Fibroblast of the aortic adventitia (primary cell): Measurements from ENCODE around the gene PCSK4. TPM values are rescaled to one million over a fixed set of nuclear protein-coding genes. Genes with fewer than 3 reads are reported as not detected.
"Not testable (repeated sequence)": the region's sequence is repeated elsewhere in the genome, so short reads cannot be mapped to it uniquely, and the experiment has no call there.

Experiments
- DNase-seq: peaks from one replicate; pipeline ENCODE4 v3.0.0-alpha.2; 2010; ENCODE audit warnings: low read depth
- H3K4me3 ChIP-seq: 2 replicates; pipeline ENCODE4 v1.5.1; 2011; ENCODE audit warnings: low read depth, mild to moderate bottlenecking, control low read depth, low read length, moderate library complexity
- total RNA-seq: library from RNA; depleted of rRNA; stranded (reverse); fragments of >200 nt; gene quantifications from 2 replicates; pipeline ENCODE4 v1.2.3, GENCODE V29; 2012; ENCODE audit warnings: low replicate concordance
- TF ChIP-seq, protein P1 (sequence below): IDR thresholded peaks from 2 replicates; pipeline ENCODE4 v1.5.1; 2011; ENCODE audit warnings: mild to moderate bottlenecking, low read length, control low read depth, inconsistent platforms; ENCODE audit not compliant: insufficient read depth

Gene PCSK4
- total RNA-seq, 1 donor, result 2.2 TPM

DNA sequence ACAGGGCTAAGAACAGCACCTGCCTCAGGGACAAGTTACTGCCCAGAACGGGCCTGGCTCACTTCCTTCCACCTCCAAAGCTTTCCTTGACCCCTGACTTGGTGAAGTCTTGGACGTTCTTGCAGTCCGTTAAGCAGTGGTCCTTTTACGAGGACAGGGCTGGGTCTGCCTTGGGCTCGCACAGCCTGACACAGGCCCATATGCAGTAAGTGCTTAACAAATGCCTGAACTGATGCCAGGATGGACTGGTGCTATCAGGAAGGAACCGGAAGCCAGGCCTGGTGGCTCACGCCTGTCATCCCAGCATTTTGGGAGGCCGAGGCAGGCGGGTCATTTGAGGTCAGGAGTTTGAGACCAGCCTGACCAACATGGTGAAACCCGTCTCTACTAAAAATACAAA is 31.9 kb upstream of the PCSK4 start:
- no peak for DNase-seq
- TF ChIP-seq, protein P1, sequence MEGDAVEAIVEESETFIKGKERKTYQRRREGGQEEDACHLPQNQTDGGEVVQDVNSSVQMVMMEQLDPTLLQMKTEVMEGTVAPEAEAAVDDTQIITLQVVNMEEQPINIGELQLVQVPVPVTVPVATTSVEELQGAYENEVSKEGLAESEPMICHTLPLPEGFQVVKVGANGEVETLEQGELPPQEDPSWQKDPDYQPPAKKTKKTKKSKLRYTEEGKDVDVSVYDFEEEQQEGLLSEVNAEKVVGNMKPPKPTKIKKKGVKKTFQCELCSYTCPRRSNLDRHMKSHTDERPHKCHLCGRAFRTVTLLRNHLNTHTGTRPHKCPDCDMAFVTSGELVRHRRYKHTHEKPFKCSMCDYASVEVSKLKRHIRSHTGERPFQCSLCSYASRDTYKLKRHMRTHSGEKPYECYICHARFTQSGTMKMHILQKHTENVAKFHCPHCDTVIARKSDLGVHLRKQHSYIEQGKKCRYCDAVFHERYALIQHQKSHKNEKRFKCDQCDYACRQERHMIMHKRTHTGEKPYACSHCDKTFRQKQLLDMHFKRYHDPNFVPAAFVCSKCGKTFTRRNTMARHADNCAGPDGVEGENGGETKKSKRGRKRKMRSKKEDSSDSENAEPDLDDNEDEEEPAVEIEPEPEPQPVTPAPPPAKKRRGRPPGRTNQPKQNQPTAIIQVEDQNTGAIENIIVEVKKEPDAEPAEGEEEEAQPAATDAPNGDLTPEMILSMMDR, result no peak
- H3K4me3 ChIP-seq, result no peak overlapping the region

GRCh38 chr19:1521636-1522035 is 31.5 kb upstream of the PCSK4 start:
- no peak overlapping the region for H3K4me3 ChIP-seq
- no peak for DNase-seq
- TF ChIP-seq, protein P1, result no peak

DNA sequence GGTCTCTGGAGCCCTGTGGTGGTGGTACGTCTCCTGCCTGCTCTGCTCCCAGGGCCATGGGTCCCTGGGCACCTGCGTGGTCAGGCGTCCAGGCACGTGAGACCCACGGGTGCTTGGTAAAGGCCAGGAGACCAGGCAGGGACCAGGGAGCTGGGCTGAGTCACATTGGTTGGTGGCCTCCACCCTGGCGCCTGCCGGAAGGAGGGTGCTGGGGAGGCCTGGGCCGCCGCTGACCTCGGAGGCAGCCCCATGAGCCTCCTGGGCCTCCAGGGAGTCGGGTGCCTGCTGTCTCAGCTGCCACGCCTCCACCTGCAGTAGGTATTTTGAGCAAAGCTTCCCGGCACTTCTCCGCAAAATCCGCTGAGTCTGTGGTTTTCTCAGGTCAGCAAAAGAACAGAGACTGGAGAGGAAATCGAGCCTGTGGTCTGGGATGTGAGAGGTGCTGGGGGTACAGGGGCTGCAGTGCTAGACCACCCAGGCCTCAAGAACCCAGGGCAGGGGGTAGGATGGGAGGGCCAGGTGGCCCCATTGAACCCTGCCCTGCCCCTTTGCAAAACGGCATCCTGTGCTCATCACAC is 30.1 kb upstream of the PCSK4 start:
- DNase-seq, result no peak
- no peak overlapping the region for H3K4me3 ChIP-seq
- TF ChIP-seq, protein P1, result no peak

- not testable (repeated sequence) for DNase-seq
These were observed 29.7 kb upstream of the PCSK4 start for GRCh38 chr19:1519802-1520201.

GRCh38 chr19:1518471-1518870 is 28.3 kb upstream of the PCSK4 start:
- DNase-seq, result no peak
- TF ChIP-seq, protein P1, result no peak
- H3K4me3 ChIP-seq, result no peak overlapping the region

More at GRCh38 chr19:1519802-1520201, 29.7 kb upstream of the PCSK4 start:
- not testable (repeated sequence) for H3K4me3 ChIP-seq

- H3K4me3 ChIP-seq, result no peak overlapping the region
- no peak for DNase-seq
- TF ChIP-seq, protein P1, result no peak
These were observed 26.2 kb upstream of the PCSK4 start for GRCh38 chr19:1516395-1516753.

DNA sequence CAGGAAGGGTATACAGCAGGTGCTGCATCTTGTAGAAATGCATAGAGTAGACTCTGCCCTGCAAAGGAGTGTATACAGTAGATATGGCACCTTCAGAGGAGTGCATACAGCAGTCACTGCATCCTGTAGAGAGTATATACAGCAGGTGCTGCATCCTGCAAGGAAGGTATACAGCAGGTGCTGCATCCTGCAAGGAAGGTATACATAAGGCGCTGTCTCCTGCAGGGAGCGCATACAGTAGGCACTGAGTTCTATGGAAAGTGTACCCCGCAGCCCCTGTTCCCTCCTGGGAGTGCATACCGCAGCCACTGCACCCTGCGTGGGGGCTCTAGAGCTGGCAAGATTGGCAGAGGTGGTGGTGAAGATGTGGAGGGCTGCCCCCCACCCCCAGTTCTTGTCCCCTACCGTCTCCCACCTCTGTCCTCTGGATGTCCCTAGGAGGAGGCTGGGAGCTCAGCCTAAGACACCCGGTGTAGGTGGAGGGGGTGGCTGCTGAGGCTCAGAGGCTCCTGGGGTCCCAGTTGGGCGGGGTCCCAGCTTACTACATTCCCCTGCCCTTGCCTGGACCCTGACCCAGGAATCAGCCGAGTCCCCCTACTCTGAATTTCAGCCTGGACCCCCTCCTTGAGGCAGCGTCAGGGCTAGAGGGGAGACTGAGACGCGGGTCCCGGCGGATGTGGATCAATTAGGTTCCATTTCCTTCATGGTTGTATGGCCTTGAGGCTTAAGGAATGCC is 25.0 kb upstream of the PCSK4 start:
- TF ChIP-seq, protein P1, result no peak
- no peak for DNase-seq
- no peak overlapping the region for H3K4me3 ChIP-seq
